Raji (cell line): ENCODE results near the gene SLC6A1.

Source experiments
- POLR2A ChIP-seq: IDR thresholded peaks from 2 replicates; pipeline ENCODE4 v1.6.1; 2011; ENCODE audit warnings: low read depth, low read length, control low read depth; ENCODE audit not compliant: insufficient read depth

Gene SLC6A1

GRCh38 chr3:10957976-10958749, 34.4 kb upstream of the SLC6A1 start:
- TF ChIP-seq POLR2A, result no peak

- TF ChIP-seq POLR2A, result no peak
Measured at GRCh38 chr3:10960255-10960654, 32.3 kb upstream of the SLC6A1 start.

DNA sequence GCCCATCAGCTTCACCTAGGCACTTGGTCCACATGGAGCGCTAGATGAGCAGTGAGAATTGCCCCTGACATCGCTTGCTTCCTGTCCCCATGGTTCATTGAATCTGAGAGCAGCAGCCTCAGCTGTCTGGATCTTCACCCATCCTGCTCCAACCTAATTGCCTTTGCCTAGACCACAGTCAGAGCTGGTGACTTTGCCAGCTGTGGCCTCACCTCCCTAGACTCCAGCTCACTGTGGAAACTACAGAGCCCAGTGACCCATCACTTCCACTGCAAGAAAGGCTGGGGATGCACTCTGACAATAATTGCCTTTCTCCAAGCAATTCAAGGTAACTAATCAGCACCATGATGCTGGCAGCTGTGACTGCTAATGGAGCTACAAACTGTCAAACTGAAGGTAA, 30.6 kb upstream of the SLC6A1 start:
- TF ChIP-seq POLR2A, result no peak

DNA sequence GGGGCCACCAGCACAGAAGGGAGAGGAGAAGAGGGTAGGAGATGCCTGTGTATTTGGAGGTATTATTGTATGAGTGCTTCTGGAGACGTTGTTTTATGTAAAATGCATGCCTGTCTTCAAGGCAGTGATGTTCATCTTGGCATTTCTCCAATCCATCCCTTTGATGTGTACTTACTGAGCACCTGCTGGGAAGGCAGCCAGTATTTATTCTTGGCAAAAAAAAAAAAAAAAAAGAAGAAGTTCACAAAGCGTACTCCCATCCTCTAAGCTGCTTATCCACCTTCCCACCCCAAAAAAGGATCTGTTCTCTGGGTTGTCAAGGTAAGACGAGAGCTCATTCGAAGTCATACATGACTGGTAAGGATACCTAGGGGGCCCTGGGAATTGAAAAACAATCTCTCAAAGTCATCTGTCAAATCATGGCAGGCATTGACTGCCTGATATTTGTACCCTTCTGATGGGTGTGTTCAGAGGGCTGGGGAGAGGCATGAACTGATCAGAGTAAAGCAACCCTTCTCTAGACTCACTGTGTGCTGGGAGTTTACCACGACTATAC, 30.0 kb upstream of the SLC6A1 start:
- TF ChIP-seq POLR2A, result no peak

GRCh38 chr3:10964537-10965167, 27.9 kb upstream of the SLC6A1 start:
- TF ChIP-seq POLR2A, result no peak

GRCh38 chr3:10968401-10968800, 24.1 kb upstream of the SLC6A1 start:
- no peak for TF ChIP-seq POLR2A

DNA sequence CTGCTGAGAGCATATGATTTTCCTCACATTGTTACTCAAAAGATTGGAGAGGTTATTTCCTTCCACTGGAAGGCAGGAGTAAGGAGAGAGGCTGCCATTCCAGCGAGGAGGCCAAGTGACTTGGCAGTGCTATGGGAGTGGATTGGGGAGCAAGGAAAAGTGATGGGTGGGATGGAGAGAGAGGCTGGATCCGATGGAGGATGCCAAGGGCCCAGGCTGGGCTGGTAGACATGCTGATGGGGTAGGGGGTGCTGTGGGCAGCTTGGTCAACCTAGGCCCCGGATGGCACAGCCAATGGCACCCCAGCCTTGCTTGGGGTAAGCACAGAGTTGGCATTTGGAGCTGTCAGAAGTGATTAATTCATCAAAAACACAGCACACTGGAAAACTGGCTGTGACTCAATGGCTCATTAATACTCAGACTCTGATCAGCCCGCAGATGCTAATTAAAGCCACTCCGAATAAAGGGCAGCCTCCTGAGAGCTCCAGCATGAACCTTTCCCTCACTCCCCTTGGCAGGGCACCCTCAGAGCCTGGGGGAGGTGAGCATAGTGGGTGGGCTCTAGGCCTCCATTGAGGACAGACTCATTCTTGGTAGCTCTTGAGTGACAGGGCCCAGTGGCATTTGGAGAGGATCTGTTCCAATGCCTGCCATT, 22.1 kb upstream of the SLC6A1 start:
- TF ChIP-seq POLR2A, result no peak

DNA sequence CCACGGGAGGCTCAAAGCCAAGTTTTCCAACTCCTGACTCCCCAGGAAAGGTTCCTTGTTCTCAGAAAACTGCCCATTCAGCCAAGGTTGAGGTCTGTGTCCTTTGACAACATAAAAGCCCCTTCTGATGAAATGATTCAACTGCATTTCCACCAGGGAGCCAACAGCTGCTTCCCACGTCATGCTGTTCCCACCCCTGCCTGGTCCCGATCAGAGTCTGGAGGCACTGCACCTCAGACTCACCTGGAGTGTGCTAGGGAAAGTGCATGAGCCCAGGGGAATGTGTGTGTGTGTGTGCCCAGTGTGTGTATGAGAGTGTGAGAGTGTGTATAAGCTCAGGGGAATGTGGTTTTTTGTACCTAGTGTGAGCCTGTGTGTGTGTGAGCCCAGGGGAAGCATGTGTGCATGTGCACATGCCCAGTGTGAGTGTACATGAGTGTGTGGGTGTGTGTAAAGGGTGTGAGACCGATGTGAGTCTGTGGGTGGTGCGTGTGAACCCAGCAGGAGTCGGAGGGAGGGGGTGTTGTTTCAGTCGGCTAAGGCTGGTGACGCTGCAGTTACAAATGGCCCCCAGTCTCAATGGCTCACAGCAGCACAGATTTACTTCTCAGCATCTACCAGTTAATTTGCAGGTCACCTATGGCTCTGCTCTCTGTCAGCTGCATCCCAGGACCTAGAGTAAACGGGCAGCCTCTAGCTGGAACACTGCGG, 20.3 kb upstream of the SLC6A1 start:
- TF ChIP-seq POLR2A, result no peak

GRCh38 chr3:10973046-10973595, 19.4 kb upstream of the SLC6A1 start:
- TF ChIP-seq POLR2A, result no peak

- no peak for TF ChIP-seq POLR2A
Measured at GRCh38 chr3:10974131-10974530, 18.4 kb upstream of the SLC6A1 start.

DNA sequence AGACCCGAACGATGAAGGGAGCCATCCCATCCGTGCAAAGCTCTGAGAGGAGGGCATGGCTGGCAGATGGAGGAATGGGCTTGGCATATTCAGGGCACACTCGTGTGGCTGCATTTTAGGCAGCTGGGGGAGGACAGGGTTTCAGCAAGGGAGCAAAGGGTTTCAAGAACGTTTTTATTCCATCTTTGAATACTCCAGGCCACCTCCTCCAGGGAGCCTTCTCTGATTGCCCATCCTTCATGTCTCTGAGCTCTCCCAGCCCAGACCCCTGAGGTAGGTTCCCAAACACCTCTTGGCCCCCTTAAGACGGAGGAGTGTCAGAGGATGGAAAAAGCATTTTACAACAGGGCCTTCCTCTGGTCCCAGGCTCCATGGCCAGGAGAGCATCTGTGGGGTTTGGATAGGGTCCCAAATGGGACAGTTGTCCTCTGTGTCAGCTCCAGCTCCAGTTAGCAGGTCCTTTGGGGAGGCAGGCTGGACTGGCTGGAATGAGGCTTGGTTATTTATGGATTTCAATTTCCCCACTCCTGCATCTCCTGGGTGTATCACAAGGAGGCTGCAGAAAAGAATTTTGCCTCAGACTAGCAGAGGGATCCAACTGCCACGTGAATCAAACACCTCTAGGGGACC, 17.7 kb upstream of the SLC6A1 start:
- TF ChIP-seq POLR2A, result no peak

GRCh38 chr3:10975695-10976234, 16.8 kb upstream of the SLC6A1 start:
- no peak for TF ChIP-seq POLR2A

DNA sequence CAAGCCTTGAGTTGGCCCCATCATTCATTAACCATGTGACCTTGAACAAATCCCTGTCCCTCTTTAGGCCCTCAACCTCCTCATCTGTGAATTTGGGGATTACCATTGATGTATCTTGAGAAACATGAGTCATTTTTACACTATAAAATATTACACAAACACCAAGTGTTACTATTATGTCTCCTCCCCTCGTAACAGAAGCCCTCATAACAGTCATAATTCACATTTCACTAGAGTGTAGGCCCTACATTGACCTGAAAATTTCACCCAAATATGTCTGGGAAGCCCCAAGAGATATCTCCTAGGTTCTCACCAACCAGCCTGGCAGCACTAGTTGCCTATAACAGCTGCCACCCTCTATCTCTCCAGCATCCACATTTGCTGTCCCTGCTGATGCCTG, 15.8 kb upstream of the SLC6A1 start:
- TF ChIP-seq POLR2A, result no peak

GRCh38 chr3:10977892-10978510, 14.5 kb upstream of the SLC6A1 start:
- TF ChIP-seq POLR2A, result no peak

GRCh38 chr3:10978956-10979355, 13.6 kb upstream of the SLC6A1 start:
- TF ChIP-seq POLR2A, result no peak
